Kidney epithelial cell (primary cell): ENCODE results near the gene RMDN2. TPM values are rescaled to one million over a fixed set of nuclear protein-coding genes. Genes with fewer than 3 reads are reported as not detected.

Experiments used
- DNase-seq: peaks from one replicate; pipeline ENCODE4 v3.0.0-alpha.2; 2010; ENCODE audit warnings: low read depth
- H3K27me3 ChIP-seq: 2 replicates; pipeline ENCODE4 v1.6.0; 2011; ENCODE audit warnings: low read length; ENCODE audit not compliant: control insufficient read depth, insufficient read depth
- H3K36me3 ChIP-seq: 2 replicates; pipeline ENCODE4 v1.5.1; 2011; ENCODE audit warnings: low read length; ENCODE audit not compliant: control insufficient read depth, insufficient read depth
- H3K4me3 ChIP-seq: 2 replicates; pipeline ENCODE4 v1.5.1; 2011; ENCODE audit warnings: low read depth, mild to moderate bottlenecking, control low read depth, low read length
- total RNA-seq: library from RNA; depleted of rRNA; stranded (reverse); fragments of >200 nt; gene quantifications from 2 replicates; pipeline ENCODE4 v1.2.3, GENCODE V29; 2015
- TF ChIP-seq, protein P1 (sequence below): IDR thresholded peaks from 2 replicates; pipeline ENCODE4 v1.5.1; 2011; ENCODE audit warnings: mild to moderate bottlenecking, moderate library complexity, low read length, control low read depth, inconsistent platforms; ENCODE audit not compliant: insufficient read depth, poor library complexity, severe bottlenecking

The RMDN2 gene
- total RNA-seq, 1 donor from 2014 or later = 2.7 TPM

GRCh38 chr2:37918742-37919186 is 6.3 kb upstream of the RMDN2 start:
- Histone ChIP-seq H3K4me3 (no peak overlapping the region), H3K27me3 (no peaks in the 10 kb centered on the region), H3K36me3 (no peaks in the 10 kb centered on the region)
- DNase-seq = no peak
- TF ChIP-seq, protein P1, sequence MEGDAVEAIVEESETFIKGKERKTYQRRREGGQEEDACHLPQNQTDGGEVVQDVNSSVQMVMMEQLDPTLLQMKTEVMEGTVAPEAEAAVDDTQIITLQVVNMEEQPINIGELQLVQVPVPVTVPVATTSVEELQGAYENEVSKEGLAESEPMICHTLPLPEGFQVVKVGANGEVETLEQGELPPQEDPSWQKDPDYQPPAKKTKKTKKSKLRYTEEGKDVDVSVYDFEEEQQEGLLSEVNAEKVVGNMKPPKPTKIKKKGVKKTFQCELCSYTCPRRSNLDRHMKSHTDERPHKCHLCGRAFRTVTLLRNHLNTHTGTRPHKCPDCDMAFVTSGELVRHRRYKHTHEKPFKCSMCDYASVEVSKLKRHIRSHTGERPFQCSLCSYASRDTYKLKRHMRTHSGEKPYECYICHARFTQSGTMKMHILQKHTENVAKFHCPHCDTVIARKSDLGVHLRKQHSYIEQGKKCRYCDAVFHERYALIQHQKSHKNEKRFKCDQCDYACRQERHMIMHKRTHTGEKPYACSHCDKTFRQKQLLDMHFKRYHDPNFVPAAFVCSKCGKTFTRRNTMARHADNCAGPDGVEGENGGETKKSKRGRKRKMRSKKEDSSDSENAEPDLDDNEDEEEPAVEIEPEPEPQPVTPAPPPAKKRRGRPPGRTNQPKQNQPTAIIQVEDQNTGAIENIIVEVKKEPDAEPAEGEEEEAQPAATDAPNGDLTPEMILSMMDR = no peak

- Histone ChIP-seq H3K4me3 (no peak overlapping the region), H3K36me3 (no peaks in the 10 kb centered on the region), H3K27me3 (no peaks in the 10 kb centered on the region)
- TF ChIP-seq, protein P1 = no peak
- DNase-seq = no peak
These were observed 5.5 kb upstream of the RMDN2 start for GRCh38 chr2:37919631-37920032.

DNA sequence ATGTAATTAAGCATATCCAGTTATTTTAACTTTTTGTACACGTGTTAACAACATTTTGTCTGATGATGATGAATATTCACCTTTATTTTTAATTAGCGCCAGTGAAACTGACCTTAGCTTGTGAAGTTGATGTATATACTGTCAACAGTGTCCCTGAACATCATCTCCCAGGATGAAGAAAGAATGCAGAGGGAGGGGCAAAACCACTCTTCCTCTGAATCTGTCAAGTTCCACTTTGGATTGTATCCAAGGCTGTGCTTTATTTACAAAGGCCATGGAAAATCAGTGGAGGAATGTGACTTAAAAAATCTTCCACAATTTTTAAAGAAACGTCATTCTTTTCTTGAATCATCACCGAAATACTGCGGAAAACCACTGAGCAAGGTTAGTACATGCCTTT is 4.5 kb upstream of the RMDN2 start:
- Histone ChIP-seq H3K27me3 (no peaks in the 10 kb centered on the region), H3K36me3 (no peaks in the 10 kb centered on the region), H3K4me3 (no peak overlapping the region)
- TF ChIP-seq, protein P1 = no peak
- DNase-seq = no peak

GRCh38 chr2:37921781-37922180 is 3.3 kb upstream of the RMDN2 start:
- TF ChIP-seq, protein P1 = no peak
- Histone ChIP-seq H3K27me3 (no peaks in the 10 kb centered on the region), H3K4me3 (no peak overlapping the region), H3K36me3 (no peaks in the 10 kb centered on the region)
- DNase-seq = no peak

- Histone ChIP-seq H3K36me3 (no peaks in the 10 kb centered on the region), H3K27me3 (no peaks in the 10 kb centered on the region), H3K4me3 (no peak overlapping the region)
- TF ChIP-seq, protein P1 = no peak
- no peak for DNase-seq
These were observed 1.6 kb upstream of the RMDN2 start for GRCh38 chr2:37923308-37924055.

DNA sequence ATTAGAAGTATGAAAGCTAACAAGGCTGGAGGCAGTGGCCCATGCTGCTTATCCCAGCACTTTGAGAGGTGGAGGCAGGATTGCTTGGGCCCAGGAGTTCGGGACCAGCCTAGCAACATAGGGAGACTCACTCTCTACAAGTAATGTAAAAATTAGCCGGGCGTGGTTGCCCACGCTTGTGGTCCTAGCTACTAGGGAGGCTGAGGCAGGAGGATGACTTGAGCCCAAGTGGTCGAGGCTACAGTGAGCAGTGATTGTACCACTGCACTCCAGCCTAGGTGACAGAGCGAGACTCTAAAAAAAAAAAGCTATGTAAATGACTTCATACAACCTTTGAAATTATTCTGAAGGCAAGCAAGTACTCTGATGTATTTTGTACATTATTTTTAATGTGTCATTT is 1.5 kb downstream of the RMDN2 start:
- TF ChIP-seq, protein P1 = no peak
- no peak overlapping the region for H3K4me3 ChIP-seq
- H3K27me3 ChIP-seq = no peaks in the 10 kb centered on the region
- no peaks in the 10 kb centered on the region for H3K36me3 ChIP-seq
- no peak for DNase-seq
